Activated CD4-positive, alpha-beta T cell treated with anti-CD3 and anti-CD28 coated beads, Interleukin-2, Interleukin-6, amounts not matched to agents 100 ng/mL and 50 ng/mL, durations not matched to agents 16 hours and 8 hours (primary cell): ENCODE measurements around the gene COX7C.
A peak's percentile ranks its signal among the peaks of the same experiment; 100 is the strongest.
"Not testable (repeated sequence)": the region's sequence is repeated elsewhere in the genome, so short reads cannot be mapped to it uniquely, and the experiment has no call there.

Experiments
- DNase-seq: peaks from one replicate; pipeline ENCODE4 v3.0.0-alpha.2; 2020

The COX7C gene, protein sequence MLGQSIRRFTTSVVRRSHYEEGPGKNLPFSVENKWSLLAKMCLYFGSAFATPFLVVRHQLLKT

GRCh38 chr5:86617756-86618576, at the start of gene COX7C:
Gene COX7C (plus strand): TSS chr5:86617941. CDS start chr5:86618056, 115 bp downstream.
- peak; percentile 95 for DNase-seq

- DNase-seq = not testable (repeated sequence)
Measured at GRCh38 chr5:86569522-86570426, 48.0 kb upstream of the COX7C start.

DNA sequence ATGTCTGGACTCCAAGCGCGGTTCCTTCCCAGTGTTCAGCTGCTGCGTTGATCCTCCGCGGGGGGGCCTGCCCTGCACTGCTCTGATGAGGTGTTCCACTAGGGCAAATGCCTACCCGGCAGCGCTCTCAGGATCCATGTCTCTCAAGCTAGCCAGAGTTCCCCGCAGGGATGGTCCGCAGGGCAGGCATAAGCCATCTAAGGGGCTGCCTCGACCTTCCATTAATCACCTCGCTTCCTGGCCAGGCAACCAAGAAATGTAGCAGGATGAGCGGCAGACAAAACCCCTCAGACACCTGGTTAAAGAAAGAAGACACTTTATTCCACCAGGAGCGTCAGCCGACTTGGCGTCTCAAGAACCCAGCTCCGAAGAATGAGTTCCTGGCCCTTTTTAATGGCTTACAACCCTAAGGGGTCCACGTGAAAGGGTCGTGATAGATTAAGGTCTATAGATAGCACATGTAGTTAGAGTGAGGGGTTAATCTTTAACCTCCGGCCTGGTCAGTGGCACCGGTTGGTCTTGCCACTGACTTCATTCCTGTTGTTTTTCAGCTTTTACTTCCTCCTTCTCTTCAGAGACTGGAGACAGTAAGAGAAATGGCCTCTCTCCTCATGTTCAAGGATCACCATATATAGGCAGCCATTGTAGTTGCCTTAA, 47.2 kb upstream of the COX7C start:
- DNase-seq = no peak

DNA sequence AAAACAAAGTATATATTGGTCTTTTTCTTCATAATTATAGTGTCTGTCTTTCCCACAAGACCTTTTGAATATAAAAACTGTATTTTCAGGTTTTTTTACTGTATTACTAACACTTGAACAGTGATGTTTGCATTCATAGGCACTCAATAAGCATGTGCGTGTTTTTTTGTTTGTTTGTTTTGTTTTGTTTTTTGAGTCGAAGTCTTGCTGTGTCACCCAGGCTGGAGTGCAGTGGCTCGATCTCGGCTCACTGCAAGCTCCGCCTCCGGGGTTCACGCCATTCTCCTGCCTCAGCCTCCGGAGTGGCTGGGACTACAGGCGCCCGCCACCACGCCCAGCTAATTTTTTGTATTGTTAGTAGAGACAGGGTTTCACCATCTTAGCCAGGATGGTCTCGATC, 46.6 kb upstream of the COX7C start:
- not testable (repeated sequence) for DNase-seq

- DNase-seq = no peak
Measured at GRCh38 chr5:86572825-86573517, 44.8 kb upstream of the COX7C start.

GRCh38 chr5:86579502-86579901, 38.2 kb upstream of the COX7C start:
- DNase-seq = no peak

DNA sequence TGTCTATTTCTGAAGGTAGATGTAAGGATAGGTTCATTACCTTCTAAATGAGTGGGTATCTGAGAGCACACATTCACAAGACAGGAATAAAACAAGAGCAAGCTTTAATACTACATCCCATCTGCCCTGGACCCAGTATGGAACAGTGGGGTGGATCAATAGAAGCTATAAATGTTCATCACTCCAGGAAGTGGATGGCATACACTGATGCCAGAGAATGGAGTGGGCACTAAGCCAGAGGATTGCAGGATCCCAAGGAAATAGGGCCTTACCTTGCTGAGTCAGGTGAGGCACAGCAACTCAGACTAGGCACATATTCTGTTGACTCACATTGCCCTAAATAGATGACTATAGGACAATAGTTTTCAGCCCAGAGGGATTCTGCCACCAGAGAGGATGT, 21.3 kb upstream of the COX7C start:
- no peak for DNase-seq

- no peak for DNase-seq
Measured at GRCh38 chr5:86605881-86606280, 11.9 kb upstream of the COX7C start.

DNA sequence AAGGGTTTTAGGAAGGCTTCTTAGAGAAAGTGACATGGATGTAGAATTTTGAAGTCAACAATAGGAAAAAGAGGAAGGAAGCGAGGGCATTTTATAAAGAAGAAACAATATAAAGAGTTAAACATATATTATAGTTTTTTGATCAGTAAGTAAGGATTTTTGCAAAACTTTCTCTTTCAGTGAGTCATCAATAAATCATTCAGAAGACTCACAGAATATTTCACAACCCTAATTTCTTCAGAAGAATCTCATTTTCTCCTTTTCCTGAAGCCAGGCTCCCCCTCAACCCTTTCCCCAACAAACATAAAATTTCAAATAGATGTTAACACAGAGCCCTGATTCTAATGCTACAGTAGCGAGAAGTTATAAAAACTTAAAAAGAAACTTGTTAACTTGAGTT, 4.3 kb upstream of the COX7C start:
- no peak for DNase-seq

- no peak for DNase-seq
Measured at GRCh38 chr5:86617309-86617755, 409 bp upstream of the COX7C start.

GRCh38 chr5:86623785-86624483, 6.2 kb downstream of the COX7C start:
- no peak for DNase-seq

DNA sequence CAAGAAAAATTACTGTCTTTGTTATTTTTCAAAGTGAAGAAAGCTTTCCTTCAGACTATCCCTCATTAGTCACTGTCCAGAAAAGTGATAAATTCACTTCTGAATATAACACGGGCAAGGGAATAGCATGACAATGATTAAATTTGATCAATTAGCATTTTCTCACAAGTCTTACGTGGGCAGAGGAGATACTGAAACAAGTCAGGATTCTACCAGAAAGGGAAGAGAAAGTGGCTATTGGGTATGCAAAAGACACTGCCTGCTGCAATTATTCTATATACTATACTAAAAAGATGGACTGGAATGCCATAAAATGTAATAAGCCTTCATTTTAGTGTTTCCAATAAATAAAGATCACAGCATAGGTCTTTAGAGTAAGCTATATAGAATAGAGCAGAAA, 7.4 kb downstream of the COX7C start:
- DNase-seq = no peak

- no peak for DNase-seq
Measured at GRCh38 chr5:86626149-86626548, 8.4 kb downstream of the COX7C start.

DNA sequence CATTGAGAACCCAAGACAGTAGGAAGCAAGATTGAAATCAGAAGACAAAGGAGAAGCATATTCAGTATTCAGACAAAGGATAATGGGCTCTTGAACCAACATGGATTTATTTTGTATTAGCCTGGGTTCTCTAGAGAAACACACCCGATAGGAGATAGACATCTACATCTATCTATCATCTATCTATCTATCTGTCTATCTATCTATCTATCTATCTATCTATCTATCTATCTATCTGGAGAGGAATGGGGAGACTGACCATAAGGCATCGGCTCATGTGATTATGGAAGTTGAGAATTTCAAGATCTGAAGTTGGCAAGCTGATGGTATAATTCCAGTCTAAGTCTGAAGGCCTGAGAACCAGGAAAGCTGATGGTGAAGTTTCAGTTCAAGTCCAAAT, 13.4 kb downstream of the COX7C start:
- DNase-seq = no peak

DNA sequence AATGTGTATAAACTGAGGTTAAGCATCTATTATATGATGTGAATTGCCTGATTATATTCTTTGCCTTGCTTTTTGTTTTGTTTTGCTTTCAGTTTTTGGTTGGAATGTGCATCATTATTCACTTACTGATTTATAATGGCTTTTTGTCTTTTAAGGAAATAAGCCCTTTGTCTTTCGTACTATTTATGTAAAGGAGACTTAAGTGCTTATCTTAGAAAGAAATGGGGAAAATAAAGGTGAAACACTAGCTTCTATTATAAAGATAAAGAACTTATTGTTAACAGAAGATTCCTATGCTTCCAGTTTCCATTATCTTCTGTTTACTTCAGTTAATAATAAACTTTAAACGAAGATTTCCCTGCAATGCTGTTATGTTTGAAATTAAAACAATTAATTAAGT, 23.3 kb downstream of the COX7C start:
- no peak for DNase-seq

DNA sequence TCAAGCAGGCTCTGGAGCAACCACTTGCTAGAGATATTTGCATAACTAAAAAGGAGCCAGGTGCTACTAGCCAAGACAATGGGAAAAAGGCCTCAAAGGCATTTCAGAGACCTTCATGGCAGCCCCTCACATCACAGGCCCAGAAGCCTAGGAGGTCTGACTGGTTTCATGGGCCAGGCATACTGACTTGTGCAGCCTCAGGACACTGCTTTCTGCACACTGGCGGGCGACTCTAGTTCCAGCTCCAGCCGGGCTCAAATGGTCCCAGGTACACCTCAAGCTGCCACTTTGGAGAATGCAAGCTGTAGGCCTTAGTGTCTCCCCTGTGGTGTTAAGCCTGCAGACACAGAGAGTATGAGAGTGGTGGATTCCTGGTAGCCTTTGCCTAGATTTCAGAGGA, 27.1 kb downstream of the COX7C start:
- DNase-seq = no peak

DNA sequence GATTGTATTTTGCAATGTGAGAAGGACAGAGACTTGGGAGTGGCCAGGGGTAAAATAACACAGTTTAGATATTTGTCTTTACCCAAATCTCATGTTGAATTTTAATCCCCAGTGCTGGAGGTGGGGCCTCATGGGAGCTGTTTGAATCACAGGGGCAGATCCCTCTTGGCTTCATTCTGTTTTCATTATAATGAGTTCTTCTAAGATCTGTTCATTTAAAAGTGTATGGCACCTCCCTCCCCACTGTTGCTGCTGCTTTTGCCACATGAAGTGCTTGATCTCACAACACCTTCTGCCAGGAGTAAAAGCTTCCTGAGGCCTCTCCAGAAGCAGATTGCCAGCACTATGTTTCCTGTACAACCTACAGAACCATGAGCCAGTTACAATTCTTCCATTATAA, 28.1 kb downstream of the COX7C start:
- DNase-seq = no peak

DNA sequence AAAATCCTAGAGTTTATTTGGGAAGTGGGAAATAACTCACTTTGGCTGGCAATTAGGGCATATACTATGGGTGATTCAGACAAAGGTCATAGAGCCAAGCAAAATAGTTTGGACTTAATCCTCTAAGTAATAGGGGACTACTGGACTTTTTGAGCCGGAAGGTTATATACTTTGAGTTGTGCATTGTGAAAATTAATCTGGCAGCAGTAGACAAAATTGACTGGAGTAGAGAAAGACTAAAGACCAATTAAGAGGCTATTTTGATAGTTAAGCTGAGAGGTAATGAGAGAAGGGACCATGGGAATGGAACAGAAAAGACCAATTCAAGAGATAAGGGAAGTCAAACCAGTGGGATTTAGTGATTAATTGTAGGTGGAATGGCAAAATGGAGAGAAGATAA, 28.9 kb downstream of the COX7C start:
- DNase-seq = no peak

DNA sequence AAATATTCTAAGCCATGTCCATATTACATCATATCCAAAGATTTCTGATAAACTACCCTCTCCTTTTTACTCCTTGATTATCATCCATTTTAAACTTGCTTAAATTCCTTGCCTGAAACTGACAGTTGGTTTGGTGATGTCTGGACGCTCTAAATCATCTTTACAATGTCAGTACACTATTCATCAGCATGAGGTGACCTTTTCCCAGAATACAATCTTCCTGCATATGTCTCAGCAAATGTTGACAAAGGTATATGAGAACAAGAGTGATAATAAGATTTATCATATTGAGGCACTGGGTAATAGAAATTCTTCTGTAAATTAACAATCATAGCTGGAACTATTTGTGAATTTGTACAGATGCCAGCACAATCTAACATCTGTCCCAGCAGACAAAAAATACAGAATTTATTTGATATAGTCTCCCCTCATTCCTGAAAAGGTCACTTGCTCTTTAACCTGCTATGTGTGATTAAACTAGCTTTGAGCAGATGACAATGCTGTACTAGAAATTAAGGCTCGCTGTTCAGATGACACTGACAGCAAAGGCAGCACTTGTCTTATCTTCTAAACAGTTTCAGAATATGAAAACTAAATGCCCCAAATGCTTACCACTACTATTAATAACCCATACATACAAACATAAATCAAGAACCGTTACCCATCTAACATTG, 32.2 kb downstream of the COX7C start:
- no peak for DNase-seq

- not testable (repeated sequence) for DNase-seq
Measured at GRCh38 chr5:86660771-86661170, 43.0 kb downstream of the COX7C start.

DNA sequence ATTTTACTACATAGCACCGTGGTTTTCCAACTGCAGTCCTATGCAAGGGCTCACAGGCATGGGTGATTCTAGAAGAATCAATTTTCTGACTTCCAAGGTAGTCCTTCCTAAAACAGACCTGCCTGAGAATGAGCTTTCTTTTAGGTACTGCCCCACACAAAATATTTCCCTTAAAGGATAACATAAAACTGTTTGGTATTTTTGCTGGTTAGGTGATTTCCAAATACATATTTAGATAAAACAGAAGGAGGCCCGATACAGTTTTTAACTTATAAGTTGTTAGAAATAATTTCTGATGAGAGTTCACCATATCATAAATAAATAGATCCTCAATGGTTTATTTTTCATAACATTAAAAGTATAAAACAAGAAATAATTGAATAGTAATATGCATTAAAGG, 46.4 kb downstream of the COX7C start:
- no peak for DNase-seq
